HEK293 (cell line): ENCODE measurements around the gene FGFR4.

Experiments used
- CTCF ChIA-PET: fragments of 350-600 bp; formaldehyde crosslinking; extraction: SDS; loops from one replicate; lab custom pipeline; 2021; ENCODE audit warnings: antibody characterized with exemption; lab: Yijun Ruan, JAX
- POLR2A ChIA-PET: fragments of 300-600 bp; formaldehyde crosslinking; extraction: SDS; loops from one replicate; lab custom pipeline; 2020; ENCODE audit warnings: antibody characterized with exemption, inconsistent platforms; lab: Yijun Ruan, JAX
- H3K27ac ChIP-seq: fragments of 200-500 bp; sonication (Bioruptor generic); 2 replicates; pipeline ENCODE4 v1.5.1; 2014; ENCODE audit warnings: low read depth, low read length, control low read depth, inconsistent platforms; ENCODE audit errors: extremely low read depth
- H3K36me3 ChIP-seq, 2 experiments: fragments of 200-500 bp in 1 of 2; sonication (Bioruptor generic) in 1 of 2; 1 replicate in 1 of 2; 2 replicates in 1 of 2; pipeline ENCODE4 v1.5.1; 2014 to 2017; ENCODE audit warnings: inconsistent platforms in 2 of 2, low read length in 2 of 2; ENCODE audit not compliant: control insufficient read depth in 2 of 2, insufficient read depth in 1 of 2
- H3K4me1 ChIP-seq: fragments of 200-500 bp; sonication (Bioruptor generic); 2 replicates; pipeline ENCODE4 v1.5.1; 2014; ENCODE audit warnings: mild to moderate bottlenecking, low read length, inconsistent platforms; ENCODE audit not compliant: control insufficient read depth, insufficient read depth
- H3K4me3 ChIP-seq: 2 replicates; pipeline ENCODE4 v1.5.1; 2011; ENCODE audit warnings: low read depth, mild to moderate bottlenecking, control low read depth, low read length, moderate library complexity
- H3K9me3 ChIP-seq: fragments of 200-500 bp; sonication (Bioruptor generic); 2 replicates; pipeline ENCODE4 v1.5.1; 2014; ENCODE audit warnings: low read depth, low read length, inconsistent platforms; ENCODE audit not compliant: control insufficient read depth, insufficient read depth
- FEZF1 ChIP-seq: fragments of 450-650 bp; formaldehyde crosslinking; IDR thresholded peaks from 2 replicates; pipeline ENCODE4 v1.5.1; 2016; ENCODE audit warnings: missing biosample characterization, missing genetic modification characterization
- GLIS1 ChIP-seq: fragments of 450-650 bp; formaldehyde crosslinking; IDR thresholded peaks from 2 replicates; pipeline ENCODE4 v1.5.1; 2016; ENCODE audit warnings: missing biosample characterization, missing genetic modification characterization
- GLIS2 ChIP-seq: fragments of 450-650 bp; formaldehyde crosslinking; IDR thresholded peaks from 2 replicates; pipeline ENCODE4 v1.5.1; 2016; ENCODE audit warnings: missing biosample characterization, missing genetic modification characterization
- KLF10 ChIP-seq: fragments of 450-650 bp; IDR thresholded peaks from 2 replicates; pipeline ENCODE4 v1.5.1; 2018; ENCODE audit warnings: missing biosample characterization, mild to moderate bottlenecking, missing genetic modification characterization
- KLF17 ChIP-seq: fragments of 450-650 bp; formaldehyde crosslinking; IDR thresholded peaks from 2 replicates; pipeline ENCODE4 v1.5.1; 2016; ENCODE audit warnings: missing biosample characterization, missing genetic modification characterization
- KLF9 ChIP-seq: fragments of 450-650 bp; formaldehyde crosslinking; IDR thresholded peaks from 2 replicates; pipeline ENCODE4 v1.5.1; 2016; ENCODE audit warnings: missing biosample characterization, missing genetic modification characterization, low read depth
- PRDM10 ChIP-seq: fragments of 450-650 bp; formaldehyde crosslinking; IDR thresholded peaks from 2 replicates; pipeline ENCODE4 v1.5.1; 2016; ENCODE audit warnings: missing biosample characterization, missing genetic modification characterization
- SCRT2 ChIP-seq: fragments of 450-650 bp; formaldehyde crosslinking; IDR thresholded peaks from 2 replicates; pipeline ENCODE4 v1.5.1; 2016; ENCODE audit warnings: missing biosample characterization, missing genetic modification characterization
- SP2 ChIP-seq: fragments of 450-650 bp; formaldehyde crosslinking; IDR thresholded peaks from 2 replicates; pipeline ENCODE4 v1.5.1; 2016; ENCODE audit warnings: missing biosample characterization, missing genetic modification characterization
- ZFP37 ChIP-seq: fragments of 450-650 bp; formaldehyde crosslinking; IDR thresholded peaks from 2 replicates; pipeline ENCODE4 v1.5.1; 2016; ENCODE audit warnings: missing biosample characterization, missing genetic modification characterization
- ZIC2 ChIP-seq: fragments of 450-650 bp; formaldehyde crosslinking; IDR thresholded peaks from 2 replicates; pipeline ENCODE4 v1.5.1; 2016; ENCODE audit warnings: missing biosample characterization, missing genetic modification characterization
- ZNF112 ChIP-seq: fragments of 450-650 bp; formaldehyde crosslinking; IDR thresholded peaks from 2 replicates; pipeline ENCODE4 v1.5.0; 2017; ENCODE audit warnings: missing biosample characterization, missing genetic modification characterization
- ZNF133 ChIP-seq: fragments of 450-650 bp; formaldehyde crosslinking; IDR thresholded peaks from 2 replicates; pipeline ENCODE4 v1.5.1; 2016; ENCODE audit warnings: missing biosample characterization, missing genetic modification characterization
- ZNF140 ChIP-seq: fragments of 450-650 bp; formaldehyde crosslinking; IDR thresholded peaks from 2 replicates; pipeline ENCODE4 v1.5.1; 2016; ENCODE audit warnings: missing biosample characterization, missing genetic modification characterization
- ZNF341 ChIP-seq: fragments of 450-650 bp; formaldehyde crosslinking; IDR thresholded peaks from 2 replicates; pipeline ENCODE4; 2016; ENCODE audit warnings: low read depth, missing biosample characterization, missing genetic modification characterization
- ZNF426 ChIP-seq: fragments of 450-650 bp; formaldehyde crosslinking; IDR thresholded peaks from 2 replicates; pipeline ENCODE4 v1.5.1; 2017; ENCODE audit warnings: missing biosample characterization, missing genetic modification characterization, mild to moderate bottlenecking, inconsistent platforms, moderate library complexity
- ZNF513 ChIP-seq: fragments of 450-650 bp; IDR thresholded peaks from 2 replicates; pipeline ENCODE4 v1.5.1; 2018; ENCODE audit warnings: missing biosample characterization, missing genetic modification characterization
- ZNF518A ChIP-seq: fragments of 450-650 bp; formaldehyde crosslinking; conservative IDR thresholded peaks from 2 replicates; pipeline ENCODE4 v1.5.1; 2016; ENCODE audit warnings: low read depth, missing biosample characterization, missing genetic modification characterization
- ZNF596 ChIP-seq: fragments of 450-650 bp; IDR thresholded peaks from 2 replicates; pipeline ENCODE4 v1.5.0; 2018; ENCODE audit warnings: missing biosample characterization, mild to moderate bottlenecking, missing genetic modification characterization, moderate library complexity
- ZNF677 ChIP-seq: fragments of 450-650 bp; IDR thresholded peaks from 2 replicates; pipeline ENCODE4 v1.5.0; 2018; ENCODE audit warnings: missing biosample characterization, mild to moderate bottlenecking, missing genetic modification characterization, moderate library complexity
- ZNF76 ChIP-seq: fragments of 450-650 bp; formaldehyde crosslinking; IDR thresholded peaks from 2 replicates; pipeline ENCODE4; 2016; ENCODE audit warnings: low read depth, missing biosample characterization, missing genetic modification characterization, borderline replicate concordance

Gene FGFR4

GRCh38 chr5:177094224-177095087 lies 7.7 kb downstream of the FGFR4 start:
- peaks cover 0 to 3% of the 10 kb centered on the region in 2 experiments; a peak in 1 of 3 replicates for H3K36me3 ChIP-seq
- no peak overlapping the region for H3K4me3 ChIP-seq
- ChIA-PET CTCF (interaction anchor here (0.5 to 1.5 kb wide), 2 partner anchors 18 to 277 kb away, joined by 3 to 4 read pairs; no protein-coding TSS in a partner anchor), POLR2A (no interaction called here)
- H3K27ac ChIP-seq: no peak overlapping the region
- TF ChIP-seq GLIS1 (tag by site-specific recombination): peak; percentile 98
- peak; percentile 62 for TF ChIP-seq GLIS2 (tag by site-specific recombination)
- TF ChIP-seq ZNF112: no peak
- TF ChIP-seq ZNF518A (tag by site-specific recombination): no peak
- no peak for TF ChIP-seq ZNF133 (tag by site-specific recombination)
- no peak for TF ChIP-seq FEZF1 (tag by site-specific recombination)
- no peak for TF ChIP-seq KLF17 (tag by site-specific recombination)
- peak; percentile 78 for TF ChIP-seq ZNF341
- TF ChIP-seq ZNF140 (tag by site-specific recombination): no peak
- no peak for TF ChIP-seq ZNF596 (tag by site-specific recombination)
- no peak for TF ChIP-seq ZFP37
- peak; percentile 35 for TF ChIP-seq PRDM10 (tag by site-specific recombination)
- TF ChIP-seq ZNF513: peak; percentile 42
- peak; percentile 28; the same call in 1 of the 2 replicates for TF ChIP-seq SCRT2 (tag by site-specific recombination)
- TF ChIP-seq SP2: 0 out of 2 replicates have a peak, but pooled peaks have one; percentile 18
- no peak for TF ChIP-seq ZNF677 (tag by site-specific recombination)
- no peak for TF ChIP-seq KLF10 (tag by site-specific recombination)
- no peak for TF ChIP-seq ZNF426 (tag by site-specific recombination)
- no peak for TF ChIP-seq ZNF76 (tag by site-specific recombination)
- TF ChIP-seq ZIC2: peak; percentile 90
- TF ChIP-seq KLF9 (tag by site-specific recombination): no peak
- TF ChIP-seq, all 188 proteins: peak for 8
- H3K9me3 ChIP-seq: no peaks in the 10 kb centered on the region
- no peaks in the 10 kb centered on the region for H3K4me1 ChIP-seq
